A549 (cell line): ENCODE data around the gene PTPN14. TPM values are rescaled to one million over a fixed set of nuclear protein-coding genes. Genes with fewer than 3 reads are reported as not detected.
A peak's percentile ranks its signal among the peaks of the same experiment; 100 is the strongest.

Experiments used
- ATAC-seq, 2 experiments: fragments of 200-7000 bp in 1 of 2; fragments of >200 bp in 1 of 2; cut with Nextera tagmentation in 1 of 2; cut with Tn5 transposase in 1 of 2; 3 replicates each; pipeline versions ENCODE4 v1.8.0 to v1.9.1; 2018 to 2020; ENCODE audit warnings: mild to moderate bottlenecking in 1 of 2, moderate library complexity in 1 of 2
- CTCF ChIA-PET: fragments of 300-600 bp; sonication (Branson Sonifier 250); formaldehyde crosslinking; extraction: SDS; loops from one replicate; lab custom pipeline; 2021; ENCODE audit warnings: antibody characterized with exemption, inconsistent platforms; lab: Yijun Ruan, JAX
- POLR2A ChIA-PET: fragments of 350-600 bp; formaldehyde crosslinking; extraction: SDS; loops from one replicate; lab custom pipeline; 2021; ENCODE audit warnings: antibody characterized with exemption, inconsistent platforms; lab: Yijun Ruan, JAX
- DNase-seq, 2 experiments: peaks; one replicate each; pipeline versions ENCODE4 v3.0.0 to v3.0.0-alpha.2; 2011 to 2016; ENCODE audit warnings: low read depth in 1 of 2, low spot score in 1 of 2
- FAIRE-seq: peaks from 2 replicates; lab custom pipeline; 2011; peaks lifted over from hg19 to GRCh38; lab: Jason Lieb, UNC
- H3K27ac ChIP-seq, 2 experiments: fragments of >200 bp; sonication (Bioruptor Twin); formaldehyde crosslinking; 3 replicates each; pipeline ENCODE4 v1.5.1; 2016 to 2017
- H3K4me1 ChIP-seq: fragments of >200 bp; sonication (Bioruptor Twin); formaldehyde crosslinking; 3 replicates; pipeline ENCODE4 v1.6.1; 2016
- H3K4me2 ChIP-seq: fragments of >200 bp; sonication (Bioruptor Twin); formaldehyde crosslinking; 3 replicates; pipeline ENCODE4 v1.6.1; 2016
- H3K4me3 ChIP-seq: fragments of >200 bp; sonication (Bioruptor Twin); formaldehyde crosslinking; 3 replicates; pipeline ENCODE4 v1.5.1; 2016
- H3K9me3 ChIP-seq: fragments of >200 bp; sonication (Bioruptor Twin); formaldehyde crosslinking; 3 replicates; pipeline ENCODE4 v1.6.1; 2016
- CEBPB ChIP-seq, 2 experiments: fragments of >200 bp in 1 of 2; sonication (Bioruptor Twin) in 1 of 2; formaldehyde crosslinking in 1 of 2; IDR thresholded peaks; 2 replicates each; pipeline ENCODE4 v1.6.1; 2012 to 2016
- EHF ChIP-seq: fragments of 250-450 bp; sonication (Bioruptor Pico); IDR thresholded peaks from 2 replicates; pipeline ENCODE4 v1.5.0; 2020; ENCODE audit warnings: mild to moderate bottlenecking
- EHMT2 ChIP-seq: fragments of 200-600 bp; sonication (generic); IDR thresholded peaks from 2 replicates; pipeline ENCODE4 v1.6.1; 2016; ENCODE audit warnings: antibody characterized with exemption, low read depth, mild to moderate bottlenecking, moderate library complexity
- EP300 ChIP-seq, 2 experiments: fragments of >200 bp; sonication (Bioruptor Twin); formaldehyde crosslinking; IDR thresholded peaks; 2 replicates in 1 of 2; 3 replicates in 1 of 2; pipeline ENCODE4 v1.6.1; 2016 to 2017
- FOSB ChIP-seq: fragments of 250-450 bp; sonication (Bioruptor Pico); IDR thresholded peaks from 2 replicates; pipeline ENCODE4 v1.5.0; 2020; ENCODE audit warnings: mild to moderate bottlenecking, moderate library complexity
- GATA3 ChIP-seq: IDR thresholded peaks from 2 replicates; pipeline ENCODE4 v1.6.1; 2012; ENCODE audit warnings: borderline replicate concordance
- HOXB5 ChIP-seq: fragments of 250-450 bp; sonication (Bioruptor Pico); IDR thresholded peaks from 2 replicates; pipeline ENCODE4 v1.5.0; 2020; ENCODE audit warnings: mild to moderate bottlenecking, moderate library complexity
- PBX3 ChIP-seq: IDR thresholded peaks from 2 replicates; pipeline ENCODE4 v1.6.1; 2012
- POLR2AphosphoS2 ChIP-seq: conservative IDR thresholded peaks from 2 replicates; pipeline ENCODE4 v1.6.1; 2012; ENCODE audit warnings: low read length, improper control_type of control experiment, inconsistent platforms
- RFX5 ChIP-seq: fragments of 450-650 bp; IDR thresholded peaks from 2 replicates; pipeline ENCODE4 v1.7.1; 2014; ENCODE audit warnings: antibody characterized with exemption, mild to moderate bottlenecking, moderate library complexity
- SMC3 ChIP-seq: fragments of >200 bp; sonication (Bioruptor Twin); formaldehyde crosslinking; IDR thresholded peaks from 3 replicates; pipeline ENCODE4 v1.6.1; 2018; ENCODE audit warnings: inconsistent platforms
- USF2 ChIP-seq: fragments of 450-650 bp; IDR thresholded peaks from 2 replicates; pipeline ENCODE4 v1.6.1; 2014; ENCODE audit warnings: antibody characterized with exemption
- WGBS: methylation state at CpG from one replicate; pipeline ENCODE4 v1.1.6; 2017; ENCODE audit errors: missing lambda C conversion rate; 5-methylcytosine and 5-hydroxymethylcytosine counted together
- polyA plus RNA-seq, 4 experiments: library from polyadenylated mRNA; depleted of rRNA in 3 of 4; stranded (reverse); fragments of >200 nt; fragmentation: RNase III in 1 of 4; extraction: RNeasy Plus Mini Kit Qiagen cat#74134 plus additional on column Dnase treatment in 1 of 4; gene quantifications; 2 replicates in 3 of 4; 3 replicates in 1 of 4; pipeline ENCODE4 v1.2.3, GENCODE V29; 2011 to 2017

Gene PTPN14
- polyA plus RNA-seq, 2 of the 4 experiments (the other 2 are of a cell fraction) = 9.2 to 10.0 TPM

GRCh38 chr1:214548988-214549387 is 2.4 kb downstream of the PTPN14 start (continued):
- TF ChIP-seq USF2 (no peak), POLR2AphosphoS2 (no peak), EP300 (IDR thresholded peaks at IDR 0.05) (no peak)

GRCh38 chr1:214548271-214548670 is 3.1 kb downstream of the PTPN14 start:
- ChIA-PET CTCF (interaction anchor here (1.0 to 8.5 kb wide), 8 partner anchors 17 to 222 kb away, joined by 3 to 116 read pairs (median 4); no protein-coding TSS in a partner anchor), POLR2A (no interaction called here)
- DNase-seq = no peak
- H3K4me3 ChIP-seq = no peak overlapping the region
- H3K9me3 ChIP-seq = no peaks in the 10 kb centered on the region
- ATAC-seq = no peak
- no peak for TF ChIP-seq RFX5
- no peak for TF ChIP-seq EP300 (IDR thresholded peaks at IDR 0.05)
- peak overlapping the region; percentile 84 for H3K4me2 ChIP-seq
- peaks cover 46% of the 10 kb centered on the region for H3K4me1 ChIP-seq
- no peak for FAIRE-seq
- peak overlapping the region in 1 of 2 experiments; percentile 76; a peak in 1 of 6 replicates for H3K27ac ChIP-seq
- 94% methylated on average over 4 of the region's 4 CpGs for WGBS

- no peak for FAIRE-seq
- POLR2A ChIA-PET = no interaction called here
- Histone ChIP-seq H3K4me2 (peak overlapping the region; percentile 84), H3K4me1 (peaks cover 40% of the 10 kb centered on the region), H3K27ac (peak overlapping the region in 1 of 2 experiments; percentile 76; a peak in 3 of 6 replicates), H3K9me3 (no peaks in the 10 kb centered on the region), H3K4me3 (no peak overlapping the region)
- CTCF ChIA-PET = interaction anchor here (0.8 to 8.5 kb wide), 8 partner anchors 18 to 219 kb away, joined by 3 to 116 read pairs (median 4); no protein-coding TSS in a partner anchor
- DNase-seq = no peak
- no peak for ATAC-seq
- TF ChIP-seq FOSB (CRISPR knock-in tag) (no peak), HOXB5 (CRISPR knock-in tag) (no peak), EHMT2 (no peak), PBX3 (no peak)
Measured at GRCh38 chr1:214547747-214548146, 3.7 kb downstream of the PTPN14 start.

GRCh38 chr1:214546886-214547641 is 4.3 kb downstream of the PTPN14 start:
- peak overlapping the region; percentile 26 to 76; a peak in 4 of 6 replicates for H3K27ac ChIP-seq
- no peak overlapping the region for H3K4me3 ChIP-seq
- ChIA-PET CTCF (interaction anchor here (0.8 to 8.5 kb wide), 7 partner anchors 18 to 214 kb away, joined by 3 to 116 read pairs (median 4); no protein-coding TSS in a partner anchor), POLR2A (no interaction called here)
- DNase-seq (no peak), FAIRE-seq (peak; percentile 32), ATAC-seq (no peak)
- TF ChIP-seq SMC3 (no peak), CEBPB (IDR thresholded peaks at IDR 0.05) (peak in 1 of 2 experiments; percentile 29; a peak in 2 of 4 replicates)
- 43% methylated on average over 6 of the region's 6 CpGs for WGBS
- no peaks in the 10 kb centered on the region for H3K9me3 ChIP-seq
- peak overlapping the region; percentile 84 for H3K4me2 ChIP-seq
- H3K4me1 ChIP-seq = peaks cover 37% of the 10 kb centered on the region

- H3K4me2 ChIP-seq = no peak overlapping the region
- FAIRE-seq (no peak), DNase-seq (no peak), ATAC-seq (no peak)
- no peak overlapping the region for H3K4me3 ChIP-seq
- no peaks in the 10 kb centered on the region for H3K9me3 ChIP-seq
- POLR2A ChIA-PET = no interaction called here
- WGBS = 95% methylated on average over 4 of the region's 4 CpGs
- peak overlapping the region in 1 of 2 experiments; percentile 76; a peak in 1 of 6 replicates for H3K27ac ChIP-seq
- TF ChIP-seq GATA3 (no peak), EHF (CRISPR knock-in tag) (no peak)
- CTCF ChIA-PET = interaction anchor here (1.2 to 1.7 kb wide), 2 partner anchors 39 to 133 kb away, joined by 3 to 4 read pairs; no protein-coding TSS in a partner anchor
- H3K4me1 ChIP-seq = peaks cover 37% of the 10 kb centered on the region
Measured at GRCh38 chr1:214546084-214546483, 5.3 kb downstream of the PTPN14 start.
